NCI-H146 (cell line): ENCODE measurements around the gene RAC3.

Experiments
- DNase-seq: peaks from one replicate; lab custom pipeline; 2025; lab: John Stamatoyannopoulos, UW

The RAC3 gene

DNA sequence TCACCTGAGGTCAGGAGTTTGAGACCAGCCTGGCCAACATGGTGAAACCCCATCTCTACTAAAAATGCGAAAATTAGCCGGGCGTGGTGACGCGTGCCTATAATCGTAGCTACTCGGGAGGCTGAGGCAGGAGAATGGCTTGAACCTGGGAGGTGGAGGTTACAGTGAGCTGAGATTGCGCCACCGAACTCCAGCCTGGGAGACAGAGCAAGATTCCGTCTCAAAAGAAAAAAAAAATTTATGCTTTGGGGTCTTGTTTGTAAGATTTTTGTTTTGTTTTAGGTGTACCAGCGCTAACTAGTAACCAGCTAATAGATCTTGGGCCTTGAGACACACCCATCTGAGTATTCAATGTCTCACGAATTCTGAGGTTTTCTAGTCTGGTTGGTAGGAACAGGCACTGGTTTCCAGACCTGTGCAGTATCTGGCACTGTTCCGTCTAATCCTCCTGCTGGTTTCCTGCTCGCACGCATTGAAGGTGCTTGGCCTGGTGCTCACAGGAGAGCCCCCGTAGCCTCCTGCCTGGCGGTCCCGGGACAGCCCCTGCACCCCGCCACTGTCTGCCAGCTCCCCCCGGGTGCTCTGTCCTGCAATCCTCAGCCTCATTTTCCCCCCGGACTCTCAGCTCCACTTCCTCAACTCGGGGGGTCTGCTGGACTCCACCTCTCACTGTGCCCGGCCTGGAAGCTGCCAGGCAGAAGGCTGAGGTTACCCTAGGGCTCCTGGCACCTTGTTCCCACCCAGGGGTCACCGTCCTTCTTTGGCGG is 44.7 kb downstream of the RAC3 start:
- no peak for DNase-seq

DNA sequence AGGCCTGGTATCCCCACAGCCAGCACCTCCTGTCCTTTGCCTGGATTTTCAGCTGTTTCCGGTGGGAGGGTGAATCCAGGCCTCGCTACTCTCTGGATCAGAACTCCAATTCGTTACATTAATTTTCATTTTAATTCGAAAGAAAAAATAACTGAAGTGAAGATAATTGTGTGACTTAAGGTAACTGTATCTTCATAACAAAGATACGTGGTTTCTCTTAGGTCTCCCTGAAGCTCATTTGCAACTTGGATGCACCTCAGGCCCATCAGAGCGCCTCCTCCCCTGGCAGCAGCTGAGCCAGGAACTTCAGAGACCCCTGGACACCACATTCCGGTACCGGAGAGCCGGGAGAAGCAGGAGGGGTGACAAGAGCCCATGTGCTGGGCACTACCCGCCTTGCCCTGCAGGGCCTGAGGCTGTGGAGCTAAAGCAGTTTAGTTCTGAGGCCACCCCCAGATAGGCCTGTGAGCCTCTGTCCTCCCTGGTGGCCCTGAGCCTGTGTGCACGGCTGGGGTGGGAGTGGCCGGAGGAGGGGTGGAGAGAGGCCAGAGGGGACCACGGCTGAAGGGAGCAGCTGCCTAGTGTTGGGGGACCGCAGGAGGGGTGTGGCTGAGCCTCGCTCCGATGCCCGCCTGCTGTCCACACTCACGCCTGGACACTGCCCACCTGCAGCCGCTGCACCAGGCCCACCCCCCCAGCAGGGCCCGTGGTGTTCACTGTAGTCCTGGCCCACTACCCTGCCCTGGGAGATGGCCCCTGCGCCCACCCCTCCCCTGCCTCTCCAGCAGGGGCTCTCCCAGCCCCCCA is 45.5 kb downstream of the RAC3 start:
- DNase-seq = no peak

DNA sequence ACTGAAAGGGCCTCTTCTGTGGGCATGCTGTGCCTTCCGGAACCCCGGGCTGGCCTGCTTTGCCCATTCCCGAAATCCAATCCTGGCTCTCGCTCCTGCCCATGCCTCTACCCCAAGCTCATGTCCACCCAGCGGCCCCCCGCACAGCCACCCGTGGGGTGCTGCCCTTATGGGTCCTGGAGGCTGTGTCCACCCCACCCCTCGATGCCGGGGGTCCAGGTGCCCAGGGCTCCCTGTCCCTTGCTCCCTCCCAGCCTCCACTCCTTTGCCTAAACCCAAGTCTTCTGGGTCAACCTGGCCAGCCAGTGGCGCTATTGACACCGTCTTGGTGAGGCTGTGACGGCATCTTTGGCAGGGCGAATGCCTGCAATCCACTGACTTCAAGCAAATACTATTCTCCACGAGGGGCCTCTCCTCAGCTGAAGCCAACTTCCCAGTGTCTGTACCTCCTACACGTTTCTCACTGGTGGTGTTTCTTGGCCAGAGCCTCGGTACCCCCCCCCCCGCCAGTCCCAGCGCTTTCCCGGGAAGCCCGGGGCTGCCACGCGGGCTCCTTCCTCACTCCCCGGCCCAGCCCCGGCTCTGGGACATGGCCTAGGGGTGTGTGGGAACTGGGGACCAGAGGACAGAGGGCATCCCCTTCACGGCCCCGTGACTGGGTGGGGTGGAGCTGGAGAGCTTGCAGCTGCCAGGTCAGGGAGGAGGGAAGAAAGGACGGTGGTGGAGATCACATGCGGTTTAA is 46.3 kb downstream of the RAC3 start:
- no peak for DNase-seq

DNA sequence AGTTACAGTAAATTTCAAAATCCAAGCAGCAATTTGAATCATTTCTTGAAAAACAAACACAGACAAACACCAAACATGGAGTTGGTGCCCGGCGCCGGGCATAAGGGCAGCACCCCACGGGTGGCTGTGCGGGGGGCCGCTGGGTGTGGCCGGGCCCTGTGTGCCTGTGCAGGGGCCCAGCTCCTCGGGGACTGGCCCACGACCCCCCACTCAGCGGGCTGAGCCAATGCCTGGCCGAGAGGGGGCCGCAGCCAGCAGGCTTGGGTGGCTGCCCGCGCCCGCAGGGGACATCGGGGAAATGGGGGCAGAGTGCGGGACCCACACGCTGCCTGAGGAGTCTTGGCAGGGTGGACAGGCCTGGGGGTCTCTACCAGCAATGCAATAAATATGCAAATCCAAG is 47.0 kb downstream of the RAC3 start:
- DNase-seq = no peak

DNA sequence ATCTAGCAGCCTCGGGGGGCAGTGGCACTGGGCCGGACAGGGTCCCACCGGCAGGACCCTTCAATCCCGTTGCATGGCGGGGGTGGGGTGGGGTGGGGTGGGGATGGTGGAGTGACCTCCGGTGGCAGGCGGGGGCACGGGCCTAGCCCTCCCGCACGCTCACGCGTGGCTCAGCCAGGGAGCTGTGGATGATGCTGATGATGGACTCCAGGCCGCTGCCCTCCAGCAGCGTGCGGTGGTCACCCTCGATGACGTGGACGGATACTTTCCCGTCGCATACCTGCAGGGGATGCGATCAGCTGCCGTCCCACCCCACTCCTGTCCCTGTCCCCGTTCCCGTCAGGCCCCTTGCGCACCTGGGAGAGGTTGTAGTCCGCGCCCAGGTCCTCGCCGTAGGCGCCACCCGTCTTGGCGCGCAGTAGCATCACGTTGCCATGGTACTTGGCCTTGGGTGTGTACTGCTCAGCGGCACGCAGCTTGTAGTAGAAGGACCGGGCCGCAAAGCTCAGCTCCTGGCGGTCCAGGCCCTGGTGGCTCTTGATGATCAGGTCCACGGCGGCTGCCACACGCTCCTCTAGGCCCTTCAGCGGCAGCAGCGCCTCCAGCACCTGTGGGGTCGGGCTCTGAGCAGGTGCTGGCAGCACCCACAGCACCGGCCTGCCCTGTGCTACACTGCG is 47.7 kb downstream of the RAC3 start:
- DNase-seq = no peak

DNA sequence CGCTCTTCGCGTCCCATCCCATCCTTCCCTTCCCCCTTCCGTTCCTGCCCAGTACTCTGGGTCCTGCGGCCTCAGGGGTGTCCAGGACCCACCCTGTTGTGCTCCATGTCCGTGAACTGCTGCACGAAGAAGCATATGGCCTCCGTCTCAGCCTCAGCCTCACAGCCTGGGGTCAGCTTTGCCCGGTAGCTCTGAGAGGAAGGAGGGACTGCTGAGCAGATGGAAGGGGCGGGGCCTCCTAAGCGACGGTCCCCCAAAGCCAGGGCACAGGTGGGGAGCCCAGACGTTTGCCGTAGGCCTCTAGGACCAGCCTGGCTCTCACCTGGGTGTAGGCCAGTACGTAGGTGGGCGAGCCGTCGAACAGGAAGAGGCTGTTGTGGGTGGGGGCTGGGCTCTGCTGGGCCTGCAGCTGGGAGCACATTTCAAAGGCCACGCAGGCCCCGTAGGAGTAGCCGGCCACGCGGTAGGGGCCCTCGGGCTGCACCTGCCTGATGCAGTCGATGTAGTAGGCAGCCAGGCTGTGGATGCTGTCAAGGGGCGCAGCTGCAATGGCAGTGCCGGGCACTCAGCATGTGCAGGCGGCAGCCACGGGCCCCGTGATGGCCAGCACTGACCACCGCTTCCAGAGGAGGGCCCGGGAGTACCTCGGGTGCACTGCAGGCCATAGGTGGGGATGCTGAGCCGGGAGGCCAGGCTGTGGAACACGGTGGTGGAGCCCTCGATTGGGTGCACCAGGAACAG is 48.7 kb downstream of the RAC3 start:
- no peak for DNase-seq

DNA sequence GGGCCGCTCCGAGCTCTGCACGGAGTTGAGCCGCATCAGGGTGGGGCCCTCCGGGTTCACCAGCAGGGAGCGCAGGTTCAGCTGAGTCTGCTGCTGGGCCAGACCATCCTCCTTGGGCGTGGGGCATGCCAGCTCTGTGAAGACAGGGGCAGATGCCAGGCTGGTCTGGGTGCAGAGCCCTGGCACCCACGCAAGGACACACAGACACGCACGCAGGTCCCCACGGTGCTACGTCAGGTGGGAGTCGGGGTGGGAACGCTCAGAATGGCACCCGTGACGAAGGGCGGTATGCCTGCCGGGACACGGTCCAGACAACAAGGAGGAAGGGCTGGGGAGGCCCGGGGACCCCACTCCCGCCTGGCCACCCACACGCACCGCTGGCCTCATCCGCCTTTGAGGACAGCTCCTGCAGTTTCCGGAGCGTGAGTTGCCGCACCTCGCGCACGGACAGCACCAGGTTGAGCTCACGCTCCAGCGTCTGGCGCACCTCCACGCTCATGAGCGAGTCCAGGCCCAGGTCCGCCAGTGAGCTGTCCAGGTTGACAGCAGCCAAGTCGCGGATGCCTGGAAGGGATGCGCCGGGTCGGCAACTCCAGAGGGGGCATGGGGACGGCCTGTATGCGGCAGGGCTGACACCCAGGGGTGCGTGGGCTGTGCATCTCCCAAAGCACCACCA is 49.4 kb downstream of the RAC3 start:
- no peak for DNase-seq

DNA sequence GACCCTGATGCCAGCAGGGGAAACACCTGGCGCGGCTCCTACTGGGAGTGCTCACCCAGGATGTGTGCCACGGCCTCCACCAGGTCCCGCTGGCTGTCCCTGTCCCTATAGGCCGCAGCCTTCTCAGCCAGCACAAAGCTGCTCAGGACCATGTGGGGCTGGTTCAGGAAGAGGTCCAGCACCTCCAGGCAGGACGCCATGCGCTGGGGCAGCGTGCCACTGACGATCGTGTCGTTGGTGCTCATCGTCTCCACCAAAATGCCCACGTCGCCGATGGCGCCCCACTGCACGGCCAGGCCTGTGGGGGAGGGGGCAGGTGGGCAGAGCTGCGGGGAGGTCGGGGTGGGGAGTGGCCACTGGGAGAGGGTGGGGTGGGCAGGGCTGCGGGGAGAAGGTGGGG is 50.1 kb downstream of the RAC3 start:
- DNase-seq = no peak

DNA sequence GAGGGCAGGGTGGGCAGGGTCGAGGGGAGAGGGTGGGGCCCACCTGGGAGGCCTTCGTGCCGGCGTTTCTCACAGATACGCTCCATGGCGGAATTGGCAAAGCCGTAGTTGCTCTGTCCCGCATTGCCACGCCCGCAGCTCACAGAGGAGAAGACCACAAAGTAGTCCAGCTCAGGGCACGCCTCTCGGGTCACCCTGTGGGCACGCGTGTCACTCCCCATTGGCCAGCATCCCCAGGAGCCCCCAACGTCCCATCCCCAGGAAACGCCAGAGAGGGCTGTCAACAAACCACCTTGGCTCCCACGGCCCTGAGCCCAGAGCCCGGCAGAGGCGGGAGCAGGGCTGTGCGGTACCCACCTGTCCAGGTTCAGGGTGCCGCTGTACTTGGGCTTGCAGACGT is 50.5 kb downstream of the RAC3 start:
- no peak for DNase-seq

DNA sequence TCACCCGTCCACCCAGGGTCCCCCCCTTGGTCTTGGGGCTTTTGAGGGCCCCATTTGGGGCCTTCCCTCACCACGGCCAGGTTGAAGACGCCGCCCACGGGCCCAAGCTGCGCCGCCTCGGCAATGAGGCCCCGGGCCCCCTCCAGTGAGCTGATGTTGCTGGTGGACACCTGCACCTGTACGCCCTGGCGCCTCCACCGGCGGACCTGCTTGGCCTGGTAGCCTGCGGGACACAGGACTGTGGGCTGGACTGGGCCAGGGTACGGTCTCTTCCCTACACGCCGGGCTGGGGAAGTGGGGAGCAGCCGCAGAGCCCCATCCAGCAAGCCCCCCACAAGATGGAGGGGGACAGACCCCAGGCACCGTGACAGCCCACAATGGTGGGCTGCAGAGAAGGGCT is 51.0 kb downstream of the RAC3 start:
- DNase-seq = no peak

DNA sequence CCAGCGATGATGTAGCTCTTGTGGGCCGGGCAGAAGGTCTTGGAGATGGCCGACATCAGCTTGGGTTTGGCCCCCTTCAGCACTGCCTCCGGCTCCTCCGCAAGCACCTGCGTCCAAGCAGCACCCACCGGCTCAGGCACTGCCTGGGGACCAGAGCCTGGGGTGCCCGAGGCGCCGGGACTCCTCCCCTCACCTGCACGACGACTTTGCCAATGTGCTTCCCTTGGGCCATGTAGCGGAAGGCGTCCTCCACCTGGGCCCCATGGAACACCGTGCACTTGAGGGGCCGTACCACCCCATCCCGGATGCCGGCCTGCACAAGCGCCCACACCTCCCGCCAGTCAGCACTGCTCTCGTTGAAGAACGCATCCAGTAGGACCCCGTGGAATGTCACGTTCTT is 51.5 kb downstream of the RAC3 start:
- no peak for DNase-seq
